GM15510 (cell line): Measurements from ENCODE around the gene KCNMB2.

ENCODE experiments used
- POLR2A ChIP-seq: IDR thresholded peaks from 3 replicates; pipeline ENCODE4 v1.6.1; 2011; ENCODE audit warnings: borderline replicate concordance; ENCODE audit not compliant: insufficient read length; ENCODE audit errors: extremely low read depth

The KCNMB2 gene

GRCh38 chr3:178802993-178803693 lies 266.9 kb downstream of the KCNMB2 start:
- TF ChIP-seq POLR2A: no peak

GRCh38 chr3:178804606-178805005 lies 268.4 kb downstream of the KCNMB2 start:
- no peak for TF ChIP-seq POLR2A

- no peak for TF ChIP-seq POLR2A
Observed at GRCh38 chr3:178805741-178806140, 269.5 kb downstream of the KCNMB2 start.

DNA sequence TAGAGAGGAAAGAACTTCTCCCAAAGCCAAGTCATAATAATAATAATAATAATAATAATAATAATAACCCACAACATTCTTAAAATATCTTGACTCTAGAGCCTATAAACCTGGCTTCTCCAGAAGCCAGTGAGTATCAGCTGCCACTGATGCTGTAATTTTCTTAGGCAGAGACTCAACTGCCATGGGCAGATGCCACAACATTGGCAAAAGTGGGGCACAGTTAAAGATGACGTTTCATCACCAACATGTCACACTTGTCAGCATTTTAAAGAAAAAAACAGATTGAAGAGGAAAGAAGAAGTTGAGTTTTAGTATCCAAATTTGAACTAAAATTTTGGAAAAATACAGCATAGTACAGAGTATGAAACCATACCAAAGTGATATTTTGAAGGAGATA lies 270.4 kb downstream of the KCNMB2 start:
- no peak for TF ChIP-seq POLR2A

- no peak for TF ChIP-seq POLR2A
Observed at GRCh38 chr3:178807694-178808093, 271.5 kb downstream of the KCNMB2 start.

GRCh38 chr3:178808748-178809147 lies 272.5 kb downstream of the KCNMB2 start:
- TF ChIP-seq POLR2A: no peak

DNA sequence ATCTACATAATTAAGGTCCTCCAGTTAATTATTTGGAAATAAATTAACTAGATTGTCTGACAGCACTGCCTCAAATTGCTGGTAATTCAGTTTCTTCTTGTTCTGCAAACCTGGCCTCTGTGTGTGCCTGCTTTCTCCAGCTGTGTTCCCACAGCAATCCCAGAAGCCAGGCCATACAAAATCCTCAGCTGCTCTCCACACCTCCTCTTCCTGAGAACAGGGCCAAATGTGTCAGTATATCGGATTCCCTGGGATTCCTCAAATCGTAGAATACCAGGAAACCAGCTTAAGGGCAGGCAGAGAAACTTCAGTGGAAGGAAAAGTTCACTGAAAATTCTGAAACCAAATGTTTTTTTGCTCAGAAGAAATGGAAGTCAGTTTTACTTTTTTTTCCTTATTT lies 273.9 kb downstream of the KCNMB2 start:
- no peak for TF ChIP-seq POLR2A

DNA sequence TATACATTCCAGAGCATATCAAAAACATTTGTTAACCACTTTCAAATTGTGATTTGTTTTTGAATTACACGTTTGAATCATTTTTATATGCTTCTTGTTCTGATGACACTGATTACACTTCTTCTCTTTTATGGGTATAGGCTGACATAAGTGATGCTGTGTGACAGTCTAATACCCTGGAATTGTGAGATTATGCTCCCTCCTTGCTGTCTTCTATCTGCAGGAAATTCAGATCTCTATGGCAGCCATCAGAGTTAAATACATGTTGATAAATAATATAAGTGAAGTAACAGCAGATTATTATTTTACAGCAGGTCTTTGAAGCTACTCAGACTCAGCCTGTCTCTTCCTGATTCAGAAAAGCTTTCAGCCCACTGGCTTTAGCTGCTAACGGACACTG lies 286.5 kb downstream of the KCNMB2 start:
- no peak for TF ChIP-seq POLR2A

GRCh38 chr3:178823150-178823549 lies 286.9 kb downstream of the KCNMB2 start:
- no peak for TF ChIP-seq POLR2A

DNA sequence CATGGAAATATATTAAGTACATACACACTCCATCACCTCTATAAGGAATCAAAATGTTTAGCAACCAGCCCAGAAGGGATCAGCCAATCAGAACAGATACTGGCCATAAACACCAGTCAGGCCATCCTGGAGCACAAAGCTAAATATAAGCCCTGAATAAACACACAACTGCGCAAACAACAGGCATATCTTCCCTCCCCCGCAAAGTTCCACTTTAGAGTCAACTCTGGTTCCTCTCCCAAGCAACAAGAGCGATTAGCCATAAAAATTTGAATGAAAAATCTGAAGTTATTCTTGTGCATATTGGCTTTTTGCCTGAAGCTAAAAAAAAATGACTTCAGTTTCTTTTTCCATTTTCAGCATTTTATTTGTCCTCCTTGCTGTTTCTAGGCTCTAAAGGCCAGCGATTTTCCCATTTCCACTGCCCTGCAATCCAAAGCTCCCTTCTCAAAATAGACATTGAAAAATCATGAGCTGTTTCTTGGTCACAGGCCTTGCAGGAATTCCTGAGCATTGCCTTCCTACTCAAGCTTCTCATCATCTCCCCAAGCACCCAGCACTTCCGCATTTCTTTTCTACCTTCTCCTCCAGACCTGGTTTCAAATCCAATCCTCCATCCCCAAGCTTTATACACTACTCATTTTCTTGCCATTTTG lies 287.5 kb downstream of the KCNMB2 start:
- TF ChIP-seq POLR2A: no peak

GRCh38 chr3:178826435-178827123 lies 290.3 kb downstream of the KCNMB2 start:
- no peak for TF ChIP-seq POLR2A

DNA sequence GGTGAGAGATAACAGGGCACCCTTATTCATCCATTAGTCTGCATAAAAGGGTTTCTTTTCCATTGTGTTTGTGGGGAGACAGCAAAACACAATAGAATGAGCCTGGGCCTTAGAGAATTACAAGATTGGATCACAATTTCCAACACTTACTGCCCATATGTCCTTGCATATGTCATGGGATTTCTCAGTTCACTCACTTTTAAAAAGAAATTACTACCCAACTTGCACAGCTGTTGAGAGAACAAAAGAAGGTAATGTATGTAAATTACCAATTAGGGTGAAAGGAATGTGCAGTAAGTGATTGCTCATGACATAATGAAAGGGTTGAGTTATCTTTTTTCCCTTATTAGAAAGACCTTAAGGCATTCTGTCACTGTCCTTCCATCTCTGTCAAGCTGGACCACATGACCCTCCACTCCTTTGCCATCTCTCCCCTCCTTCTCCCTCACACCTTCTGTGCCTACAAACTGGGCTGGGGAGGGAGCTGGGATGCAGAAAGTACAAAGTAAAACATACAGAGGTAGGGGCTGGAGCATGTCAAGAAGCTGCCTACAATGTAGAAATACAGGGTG lies 291.1 kb downstream of the KCNMB2 start:
- no peak for TF ChIP-seq POLR2A

GRCh38 chr3:178833695-178834094 lies 297.5 kb downstream of the KCNMB2 start:
- TF ChIP-seq POLR2A: no peak

GRCh38 chr3:178835033-178835432 lies 298.8 kb downstream of the KCNMB2 start:
- no peak for TF ChIP-seq POLR2A

DNA sequence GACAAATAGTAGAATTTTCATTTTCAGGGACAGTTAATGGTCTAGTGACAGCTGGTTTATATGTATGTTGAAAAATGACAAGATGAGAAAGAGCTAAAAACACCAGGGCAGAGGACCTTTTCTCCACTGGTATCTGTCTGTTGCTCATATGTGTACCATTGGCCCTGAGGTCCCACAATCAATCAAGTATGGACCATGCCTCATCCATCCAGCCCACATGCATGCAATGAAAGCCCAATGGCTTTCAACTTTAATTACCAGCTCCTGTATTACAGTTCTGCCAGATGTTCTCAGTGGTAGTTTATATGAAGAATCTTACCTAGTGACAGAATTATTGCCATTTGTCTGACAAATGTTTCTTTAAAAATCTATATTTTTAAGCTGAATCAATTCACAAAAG lies 301.3 kb downstream of the KCNMB2 start:
- TF ChIP-seq POLR2A: no peak
